ENCODE results near the gene FKBP11. TPM values are rescaled to one million over a fixed set of nuclear protein-coding genes. Genes with fewer than 3 reads are reported as not detected.

The FKBP11 gene
- total RNA-seq, 1 donor from 2014 or later, result 14.8 TPM

DNA sequence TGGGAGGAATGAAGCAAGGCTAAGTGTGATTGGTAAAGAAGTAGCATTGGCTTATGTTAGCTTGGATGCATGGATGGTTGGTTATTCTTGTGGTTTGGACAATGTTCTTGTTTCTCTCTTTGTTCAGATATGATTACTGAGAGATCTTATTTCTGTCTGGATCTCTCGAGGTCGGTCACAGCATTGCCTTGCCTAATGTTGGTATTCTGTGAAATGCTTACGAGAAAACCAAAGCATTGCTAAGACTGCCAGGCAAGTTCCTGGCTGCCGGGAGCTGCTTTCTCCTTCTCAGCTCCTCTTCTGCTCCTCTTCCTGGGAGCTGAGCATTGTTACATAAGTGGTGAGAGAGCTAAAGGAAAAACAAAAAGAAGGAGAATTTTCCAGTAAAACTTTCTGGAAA is 52.2 kb downstream of the FKBP11 start:
- Histone ChIP-seq H3K36me3 (ENCODE audit: control insufficient read depth, insufficient read depth, low read length) (no peaks in the 10 kb centered on the region), H3K4me3 (ENCODE audit: low read depth, low read length) (no peak overlapping the region), H3K27me3 (ENCODE audit: control insufficient read depth, insufficient read depth, low read length) (no peaks in the 10 kb centered on the region)
- TF ChIP-seq, protein P1, sequence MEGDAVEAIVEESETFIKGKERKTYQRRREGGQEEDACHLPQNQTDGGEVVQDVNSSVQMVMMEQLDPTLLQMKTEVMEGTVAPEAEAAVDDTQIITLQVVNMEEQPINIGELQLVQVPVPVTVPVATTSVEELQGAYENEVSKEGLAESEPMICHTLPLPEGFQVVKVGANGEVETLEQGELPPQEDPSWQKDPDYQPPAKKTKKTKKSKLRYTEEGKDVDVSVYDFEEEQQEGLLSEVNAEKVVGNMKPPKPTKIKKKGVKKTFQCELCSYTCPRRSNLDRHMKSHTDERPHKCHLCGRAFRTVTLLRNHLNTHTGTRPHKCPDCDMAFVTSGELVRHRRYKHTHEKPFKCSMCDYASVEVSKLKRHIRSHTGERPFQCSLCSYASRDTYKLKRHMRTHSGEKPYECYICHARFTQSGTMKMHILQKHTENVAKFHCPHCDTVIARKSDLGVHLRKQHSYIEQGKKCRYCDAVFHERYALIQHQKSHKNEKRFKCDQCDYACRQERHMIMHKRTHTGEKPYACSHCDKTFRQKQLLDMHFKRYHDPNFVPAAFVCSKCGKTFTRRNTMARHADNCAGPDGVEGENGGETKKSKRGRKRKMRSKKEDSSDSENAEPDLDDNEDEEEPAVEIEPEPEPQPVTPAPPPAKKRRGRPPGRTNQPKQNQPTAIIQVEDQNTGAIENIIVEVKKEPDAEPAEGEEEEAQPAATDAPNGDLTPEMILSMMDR (IDR thresholded peaks at IDR 0.05; ENCODE audit: insufficient read depth, low read length, poor library complexity, severe bottlenecking), result no peak
- DNase-seq (ENCODE audit: low read depth), result no peak

Other genes starting within 250 kb of the FKBP11 start
- gene KANSL2, start 243.3 kb downstream of the FKBP11 start, total RNA-seq, result 47.2 and 78.2 TPM in 2 replicates
- gene CCNT1, start 208.8 kb downstream of the FKBP11 start, total RNA-seq, result 25.9 and 29.5 TPM in 2 replicates
- 24.3 and 26.2 TPM in 2 replicates for gene ADCY6, start 136.4 kb downstream of the FKBP11 start, total RNA-seq
- gene CACNB3, start 107.0 kb downstream of the FKBP11 start, total RNA-seq, result 24.5 and 25.4 TPM in 2 replicates
- 64.1 and 65.1 TPM in 2 replicates for gene DDX23, start 73.3 kb downstream of the FKBP11 start, total RNA-seq
- 9.9 and 10.7 TPM in 2 replicates for gene RND1, start 59.6 kb downstream of the FKBP11 start, total RNA-seq
- 77.9 and 101 TPM in 2 replicates for gene ARF3, start 32.0 kb upstream of the FKBP11 start, total RNA-seq
- gene WNT10B, start 46.2 kb upstream of the FKBP11 start, total RNA-seq, result not detected in 2 replicates
- not detected in 2 replicates for gene WNT1, start 52.8 kb upstream of the FKBP11 start, total RNA-seq
- gene DDN, start 73.9 kb upstream of the FKBP11 start, total RNA-seq, result 0.13 and 0.34 TPM in 2 replicates
- 57.0 and 68.5 TPM in 2 replicates for gene PRKAG1, start 93.3 kb upstream of the FKBP11 start, total RNA-seq
- 68.9 and 71.8 TPM in 2 replicates for gene KMT2D, start 135.3 kb upstream of the FKBP11 start, total RNA-seq
- 3.8 and 5.1 TPM in 2 replicates for gene RHEBL1, start 144.5 kb upstream of the FKBP11 start, total RNA-seq
- gene DHH, start 169.3 kb upstream of the FKBP11 start, total RNA-seq, result 0.04 TPM in 1 of 2 replicates, not detected in the other
- 67.9 and 74.3 TPM in 2 replicates for gene LMBR1L, start 185.4 kb upstream of the FKBP11 start, total RNA-seq
- gene TUBA1B, start 205.9 kb upstream of the FKBP11 start, total RNA-seq, result 739 and 794 TPM in 2 replicates